Adrenal gland (tissue), 5 donors: ENCODE measurements around the gene TBC1D3E.
"Not testable (repeated sequence)": the region's sequence is repeated elsewhere in the genome, so short reads cannot be mapped to it uniquely, and the experiment has no call there.

ENCODE experiments used
- POLR2A ChIP-seq, 2 donors: fragments of 450-650 bp; IDR thresholded peaks; one replicate each; pipeline ENCODE4 v1.6.1; 2017; ENCODE audit warnings: antibody characterized with exemption in 2 of 2, mild to moderate bottlenecking in 2 of 2, moderate library complexity in 1 of 2
- TF ChIP-seq, protein P1 (sequence below), 6 experiments: fragments of 450-650 bp in 4 of 6; fragments of 200-600 bp in 2 of 6; sonication (generic) in 1 of 6; IDR thresholded peaks; 1 replicate in 5 of 6; 2 replicates in 1 of 6; pipeline versions ENCODE4 v1.5.1 to v1.8.0; 2016 to 2021; ENCODE audit warnings: antibody characterized with exemption in 6 of 6, mild to moderate bottlenecking in 2 of 6, moderate library complexity in 1 of 6
- donor health status: DM: no; HTN: no; CAD: no.

GRCh38 chr17:38099262-38099661 lies 28.5 kb upstream of the TBC1D3E start:
- TF ChIP-seq, protein P1, sequence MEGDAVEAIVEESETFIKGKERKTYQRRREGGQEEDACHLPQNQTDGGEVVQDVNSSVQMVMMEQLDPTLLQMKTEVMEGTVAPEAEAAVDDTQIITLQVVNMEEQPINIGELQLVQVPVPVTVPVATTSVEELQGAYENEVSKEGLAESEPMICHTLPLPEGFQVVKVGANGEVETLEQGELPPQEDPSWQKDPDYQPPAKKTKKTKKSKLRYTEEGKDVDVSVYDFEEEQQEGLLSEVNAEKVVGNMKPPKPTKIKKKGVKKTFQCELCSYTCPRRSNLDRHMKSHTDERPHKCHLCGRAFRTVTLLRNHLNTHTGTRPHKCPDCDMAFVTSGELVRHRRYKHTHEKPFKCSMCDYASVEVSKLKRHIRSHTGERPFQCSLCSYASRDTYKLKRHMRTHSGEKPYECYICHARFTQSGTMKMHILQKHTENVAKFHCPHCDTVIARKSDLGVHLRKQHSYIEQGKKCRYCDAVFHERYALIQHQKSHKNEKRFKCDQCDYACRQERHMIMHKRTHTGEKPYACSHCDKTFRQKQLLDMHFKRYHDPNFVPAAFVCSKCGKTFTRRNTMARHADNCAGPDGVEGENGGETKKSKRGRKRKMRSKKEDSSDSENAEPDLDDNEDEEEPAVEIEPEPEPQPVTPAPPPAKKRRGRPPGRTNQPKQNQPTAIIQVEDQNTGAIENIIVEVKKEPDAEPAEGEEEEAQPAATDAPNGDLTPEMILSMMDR (IDR thresholded peaks at IDR 0.05) = not testable (repeated sequence)
- not testable (repeated sequence) for TF ChIP-seq POLR2A (IDR thresholded peaks at IDR 0.05)
